ENCODE measurements around the gene RASSF7.
"Not testable (repeated sequence)": the region's sequence is repeated elsewhere in the genome, so short reads cannot be mapped to it uniquely, and the experiment has no call there.

Gene RASSF7, protein sequence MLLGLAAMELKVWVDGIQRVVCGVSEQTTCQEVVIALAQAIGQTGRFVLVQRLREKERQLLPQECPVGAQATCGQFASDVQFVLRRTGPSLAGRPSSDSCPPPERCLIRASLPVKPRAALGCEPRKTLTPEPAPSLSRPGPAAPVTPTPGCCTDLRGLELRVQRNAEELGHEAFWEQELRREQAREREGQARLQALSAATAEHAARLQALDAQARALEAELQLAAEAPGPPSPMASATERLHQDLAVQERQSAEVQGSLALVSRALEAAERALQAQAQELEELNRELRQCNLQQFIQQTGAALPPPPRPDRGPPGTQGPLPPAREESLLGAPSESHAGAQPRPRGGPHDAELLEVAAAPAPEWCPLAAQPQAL

DNA sequence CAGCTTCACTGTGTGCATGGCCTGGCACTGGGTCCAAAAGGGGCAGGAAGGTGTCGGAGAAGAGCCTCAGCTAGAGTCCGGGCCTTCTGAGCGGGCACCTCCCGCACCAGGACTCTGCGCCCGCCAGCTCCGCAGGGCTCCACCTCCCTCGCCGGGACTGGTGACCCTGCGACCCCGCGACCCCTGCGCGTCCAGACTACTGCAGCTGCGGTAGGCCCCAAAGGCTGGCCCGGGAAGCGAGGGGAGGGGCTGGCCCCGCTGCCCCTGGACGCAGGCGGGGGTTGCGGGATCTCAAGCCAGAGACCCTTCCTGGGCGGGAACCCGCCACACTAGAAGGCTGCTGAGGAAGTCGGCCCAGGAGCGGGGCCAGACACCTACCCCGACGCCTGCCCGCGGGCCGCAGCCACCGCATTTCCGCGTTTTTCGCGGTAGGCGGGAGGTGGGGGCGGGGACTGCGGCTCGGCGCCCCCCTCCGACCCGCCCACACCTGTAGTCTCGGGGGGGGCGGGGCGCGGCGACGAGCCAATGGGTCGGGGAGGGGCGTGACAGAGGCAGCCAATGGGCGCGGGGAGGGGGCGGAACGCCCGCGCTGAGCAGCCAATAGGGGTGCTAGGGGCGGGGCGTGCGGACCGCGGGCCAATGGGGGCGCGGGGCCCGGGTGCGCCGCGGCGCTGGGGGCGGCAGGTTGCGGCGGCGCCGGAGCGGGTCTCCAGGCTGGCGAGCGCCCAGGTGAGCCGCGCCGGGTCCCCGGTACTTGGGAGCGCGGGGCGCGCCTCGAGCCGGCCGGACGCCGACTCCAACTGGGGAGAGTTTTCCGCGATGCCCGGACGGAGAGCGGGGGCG, at the start of gene RASSF7, which contains the start of gene LMNTD2:
Gene RASSF7 (plus strand): TSS at position 666 of the 843 bp plus-strand sequence. CDS start 799 bp downstream, outside the sequence.
Gene LMNTD2 (minus strand): TSS at position 434 of the 843 bp plus-strand sequence. CDS start 22 bp downstream, at position 412.
- peak; percentile 90 to 93 for DNase-seq (ENCODE audit: low read depth in 2 of 2, low spot score in 1 of 2)

DNA sequence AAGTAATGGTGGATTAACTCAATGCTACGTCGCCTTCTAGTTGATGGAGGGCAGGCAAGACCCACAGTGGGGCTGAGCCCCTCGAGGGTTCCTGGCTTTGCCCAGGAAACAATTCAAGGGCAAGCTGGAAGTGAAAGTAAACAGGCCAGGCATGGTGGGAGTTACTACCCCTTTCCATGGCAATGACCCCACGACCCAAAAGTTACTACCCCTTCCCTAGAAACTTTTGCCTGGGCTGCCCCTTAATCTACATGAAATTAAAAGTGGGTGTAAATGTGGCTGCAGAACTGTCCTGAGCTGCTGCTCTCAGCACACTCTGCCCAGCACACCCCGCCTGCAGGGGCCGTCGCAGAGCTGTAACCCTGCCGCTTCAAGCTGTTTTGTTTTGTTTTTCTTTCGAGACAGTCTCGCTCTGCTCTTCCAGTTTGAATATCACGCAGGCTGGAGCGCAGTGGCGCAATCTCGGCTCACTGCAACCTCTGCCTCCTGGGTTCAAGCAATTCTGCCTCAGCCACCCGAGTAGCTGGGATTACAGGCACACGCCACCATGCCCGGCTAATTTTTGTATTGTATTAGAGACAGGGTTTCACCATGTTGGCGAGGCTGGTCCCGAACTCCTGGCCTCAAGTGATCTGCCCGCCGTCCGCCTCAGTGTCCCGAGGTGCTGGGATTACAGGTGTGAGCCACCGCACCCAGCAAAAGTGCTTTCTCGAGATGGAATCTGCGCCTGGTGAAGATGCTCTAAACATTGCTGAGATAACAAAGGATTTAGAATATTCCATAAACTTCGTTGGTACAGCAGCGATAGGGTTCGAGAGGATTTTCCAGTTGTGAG, 47.8 kb upstream of the RASSF7 start:
- DNase-seq (ENCODE audit: low read depth in 2 of 2, low spot score in 1 of 2), result no peak

DNA sequence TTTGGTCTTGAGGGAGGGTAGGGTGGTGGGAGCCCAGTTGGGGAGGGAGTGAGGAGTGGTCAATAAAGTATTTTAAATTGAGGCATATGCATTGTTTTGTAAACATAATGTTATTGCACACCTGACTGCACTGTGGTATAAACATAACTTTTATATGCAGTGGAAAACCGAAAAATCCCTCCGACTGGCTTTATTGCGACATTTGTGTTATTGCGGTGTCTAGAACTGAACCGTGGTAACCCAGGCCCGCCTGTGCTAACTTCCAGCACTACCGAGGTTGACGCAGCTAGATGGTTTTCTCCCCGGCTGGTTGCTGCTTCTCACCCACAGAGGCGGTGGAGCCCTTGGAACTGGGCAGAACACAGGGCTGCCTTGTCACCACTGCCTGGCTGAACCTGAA, 46.2 kb upstream of the RASSF7 start:
- no peak for DNase-seq (ENCODE audit: low read depth in 2 of 2, low spot score in 1 of 2)

DNA sequence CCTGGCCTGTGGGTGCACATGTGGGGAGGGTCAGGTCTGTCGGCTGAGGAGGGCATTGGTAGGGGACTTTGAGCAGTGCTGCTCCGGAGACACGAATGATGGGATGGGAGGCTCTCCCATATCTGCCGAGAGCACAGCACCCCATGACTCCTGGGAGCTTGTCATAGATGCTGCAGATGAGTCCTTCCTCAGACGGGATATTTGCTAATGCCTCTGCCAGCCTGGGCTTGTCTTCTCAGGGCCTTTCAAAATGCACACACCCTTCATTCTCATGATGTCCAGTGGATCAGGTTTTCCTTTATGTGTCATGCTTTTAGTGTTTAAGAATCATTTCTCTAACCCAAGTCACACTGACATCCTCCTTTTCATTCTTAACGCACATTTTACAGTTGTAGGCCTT, 45.6 kb upstream of the RASSF7 start:
- no peak for DNase-seq (ENCODE audit: low read depth in 2 of 2, low spot score in 1 of 2)

DNA sequence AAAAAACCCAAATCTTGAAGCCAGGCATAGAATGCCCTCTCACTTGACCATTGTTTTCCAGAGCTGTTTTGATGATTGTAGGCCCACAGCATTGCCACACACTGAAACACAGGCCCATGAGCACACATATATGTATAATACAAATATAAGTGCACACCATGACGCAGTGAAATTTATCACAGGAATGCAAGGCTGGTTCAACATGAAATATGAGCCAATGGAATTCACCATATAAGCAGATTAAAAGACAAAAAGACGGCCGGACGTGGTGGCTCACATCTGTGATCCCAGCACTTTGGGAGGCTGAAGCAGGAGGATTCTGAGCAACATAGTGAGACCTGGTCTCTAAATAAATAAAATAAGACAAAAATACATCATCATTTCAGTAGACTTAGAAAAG, 44.4 kb upstream of the RASSF7 start:
- DNase-seq (ENCODE audit: low read depth in 2 of 2, low spot score in 1 of 2), result no peak

DNA sequence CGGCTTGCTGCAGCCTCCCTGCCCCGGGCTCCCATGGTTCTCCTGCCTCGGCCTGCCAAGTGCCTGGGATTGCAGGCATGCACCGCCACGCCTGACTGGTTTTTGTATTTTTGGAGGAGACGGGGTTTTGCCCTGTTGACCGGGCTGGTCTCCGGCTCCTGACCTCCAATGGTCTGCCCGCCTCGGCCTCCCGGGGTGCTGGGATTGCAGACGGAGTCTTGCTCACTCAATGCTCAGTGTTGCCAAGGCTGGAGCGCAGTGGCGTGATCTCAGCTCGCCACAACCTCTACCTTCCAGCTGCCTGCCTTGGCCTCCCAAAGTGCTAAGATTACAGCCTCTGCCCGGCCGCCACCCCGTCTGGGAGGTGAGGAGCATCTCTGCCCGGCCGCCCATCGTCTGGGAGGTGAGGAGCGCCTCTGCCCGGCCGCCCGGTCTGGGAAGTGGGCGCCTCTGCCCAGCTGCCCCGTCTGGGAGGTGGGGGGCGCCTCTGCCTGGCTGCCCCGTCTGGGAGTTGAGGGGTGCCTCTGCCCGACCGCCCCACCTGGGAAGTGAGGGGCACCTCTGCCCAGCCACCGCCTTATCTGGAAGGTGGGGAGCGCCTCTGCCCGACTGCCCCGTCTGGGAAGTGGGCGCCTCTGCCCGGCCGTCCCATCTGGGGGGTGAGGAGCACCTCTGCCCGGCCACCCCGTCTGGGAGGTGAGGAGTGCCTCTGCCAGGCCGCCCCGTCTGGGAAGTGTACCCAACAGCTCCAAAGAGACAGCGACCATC, 43.7 kb upstream of the RASSF7 start:
- DNase-seq (ENCODE audit: low read depth in 2 of 2, low spot score in 1 of 2), result not testable (repeated sequence)

DNA sequence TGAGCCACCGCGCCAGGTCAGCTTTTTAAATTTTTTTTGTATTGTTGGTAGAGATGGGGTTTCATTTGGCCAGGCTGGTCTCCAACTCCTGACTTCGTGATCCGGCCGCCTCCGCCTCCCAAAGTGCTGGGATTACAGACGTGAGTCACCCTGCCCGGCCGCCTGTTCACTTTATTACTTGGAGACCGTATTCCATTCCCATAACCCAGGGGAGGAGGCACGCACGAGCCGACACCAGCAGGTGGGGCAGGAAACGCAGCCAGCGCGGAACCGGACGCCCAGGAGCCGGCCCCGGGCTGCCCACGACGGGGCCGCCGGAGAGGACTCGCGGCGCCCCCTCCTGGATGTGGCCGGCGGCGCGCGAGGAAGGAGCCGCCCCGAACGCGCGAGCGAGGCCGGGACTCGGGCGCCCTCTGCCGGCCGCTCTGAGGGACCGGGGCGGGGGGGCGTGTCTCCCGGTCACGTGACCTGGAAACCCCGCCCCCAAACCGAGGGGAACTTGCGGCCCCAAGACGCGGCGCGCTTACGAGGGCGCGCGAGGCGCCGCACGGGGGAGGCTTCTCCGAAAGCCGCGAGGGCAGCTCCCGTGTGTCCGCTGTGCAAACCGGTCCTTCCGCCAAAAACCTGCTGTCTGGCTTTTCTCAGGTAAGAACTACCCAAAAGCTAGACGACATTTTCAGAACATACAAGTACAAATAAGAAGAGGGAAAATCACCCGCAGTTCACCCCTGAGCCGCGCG, 42.1 kb upstream of the RASSF7 start:
- DNase-seq (ENCODE audit: low read depth in 2 of 2, low spot score in 1 of 2), result peak; percentile 79 to 80

DNA sequence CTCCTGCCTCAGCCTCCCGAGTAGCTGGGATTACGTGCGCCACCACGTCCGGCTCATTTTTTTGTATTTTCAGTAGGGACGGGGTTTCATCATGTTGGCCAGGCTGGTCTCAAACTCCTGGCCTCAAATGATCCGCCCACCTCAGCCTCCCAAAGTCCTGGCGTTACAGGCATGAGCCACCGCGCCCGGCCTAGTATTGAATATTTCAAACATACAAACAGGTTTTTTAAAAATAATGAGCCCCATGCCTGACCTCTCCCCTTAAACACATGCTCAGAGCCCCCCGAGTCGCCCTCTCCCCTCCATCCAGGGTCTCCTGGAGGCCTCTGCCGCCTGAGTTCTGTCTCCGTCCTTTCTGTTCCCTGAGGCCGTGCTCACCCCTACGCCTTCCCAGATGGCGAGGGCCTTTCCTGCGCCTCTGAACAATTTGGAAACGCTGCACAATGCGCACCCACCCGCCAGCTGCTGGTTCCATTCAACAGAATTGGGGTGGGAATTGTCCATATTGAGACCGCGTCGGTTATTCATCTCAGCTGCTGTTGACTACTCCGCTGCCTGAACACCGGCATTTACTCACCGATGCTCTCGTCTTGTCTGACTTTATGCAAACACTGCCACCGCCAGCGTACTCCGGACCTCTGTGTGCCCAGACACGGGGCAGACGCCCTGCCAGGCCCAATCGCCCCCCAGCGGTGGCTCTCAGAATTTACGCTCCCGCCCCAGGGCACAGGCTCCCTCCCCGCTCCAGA, 40.2 kb upstream of the RASSF7 start:
- DNase-seq (ENCODE audit: low read depth in 2 of 2, low spot score in 1 of 2), result no peak

DNA sequence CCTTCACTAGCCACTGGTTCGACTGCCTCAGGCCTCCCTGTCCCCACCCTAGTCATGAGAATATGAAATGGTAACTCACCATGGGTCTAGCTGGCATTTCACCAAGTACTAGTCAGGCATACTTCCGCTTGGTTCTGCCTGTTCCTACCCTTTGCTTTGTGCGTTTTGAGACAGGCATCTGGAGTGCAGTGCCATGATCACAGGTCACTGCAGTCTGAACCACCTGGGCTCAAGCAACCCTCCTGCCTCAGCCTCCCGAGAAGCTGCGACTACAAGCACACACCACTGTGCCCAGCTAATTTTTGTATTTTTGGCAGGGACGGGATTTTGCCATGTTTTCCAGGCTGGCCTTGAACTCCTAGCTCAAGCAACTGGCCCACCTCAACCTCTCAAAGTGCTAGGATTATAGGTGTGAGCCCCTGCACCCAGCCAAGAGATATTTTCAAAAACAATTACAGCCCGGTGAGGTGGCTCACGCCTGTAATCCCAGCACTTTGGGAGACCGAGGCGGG, 39.5 kb upstream of the RASSF7 start:
- DNase-seq (ENCODE audit: low read depth in 2 of 2, low spot score in 1 of 2), result no peak

DNA sequence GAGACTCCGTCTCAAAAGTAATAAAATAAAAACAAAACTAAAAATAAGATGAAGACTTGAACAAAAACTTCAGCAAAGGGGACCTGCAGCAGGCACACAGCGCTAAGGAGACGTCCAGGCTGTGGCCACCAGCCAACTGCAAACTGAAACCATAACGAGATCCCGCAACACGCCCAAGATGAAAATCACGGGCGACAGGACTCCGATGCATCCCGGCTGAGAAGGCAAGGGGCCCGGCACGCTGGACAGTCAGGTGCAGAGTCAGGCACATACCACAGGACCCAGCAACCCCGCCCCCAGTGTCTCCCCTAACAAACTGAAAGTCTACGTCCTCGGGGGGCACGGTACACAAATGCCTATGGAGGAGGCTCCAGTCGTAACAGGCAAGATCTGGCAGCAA, 34.6 kb upstream of the RASSF7 start:
- no peak for DNase-seq (ENCODE audit: low read depth in 2 of 2, low spot score in 1 of 2)

DNA sequence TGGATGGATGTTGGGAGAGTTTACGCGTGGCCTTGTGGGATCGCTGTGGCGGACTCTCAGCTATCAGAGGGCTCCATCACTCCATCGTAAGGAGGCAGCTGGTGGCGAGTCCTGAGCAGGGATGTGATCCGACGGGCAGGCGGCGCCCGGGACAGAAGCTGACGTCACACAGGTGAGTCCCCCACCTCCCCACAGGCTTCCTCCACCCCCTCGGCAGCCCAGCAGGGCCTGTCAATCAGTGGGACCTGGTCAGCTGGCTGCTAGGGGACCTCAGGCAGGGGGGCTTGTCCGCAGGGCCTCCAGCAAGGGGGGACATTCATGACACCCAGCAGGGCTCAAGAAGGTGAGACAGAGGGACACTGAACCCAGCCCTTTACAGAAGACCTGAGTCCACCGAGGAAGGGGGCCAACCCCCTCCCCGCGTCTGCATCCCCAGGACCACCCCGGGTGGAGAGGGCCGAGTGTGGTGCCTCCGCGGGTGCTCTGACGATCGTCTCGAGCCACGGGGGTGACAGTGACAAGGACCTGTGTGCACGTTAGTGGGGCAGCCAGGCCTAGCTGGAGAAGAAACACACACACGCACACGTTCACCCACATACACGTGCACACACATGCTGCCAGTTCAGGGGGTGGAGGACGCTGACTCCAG, 32.5 kb upstream of the RASSF7 start:
- DNase-seq (ENCODE audit: low read depth in 2 of 2, low spot score in 1 of 2), result no peak

DNA sequence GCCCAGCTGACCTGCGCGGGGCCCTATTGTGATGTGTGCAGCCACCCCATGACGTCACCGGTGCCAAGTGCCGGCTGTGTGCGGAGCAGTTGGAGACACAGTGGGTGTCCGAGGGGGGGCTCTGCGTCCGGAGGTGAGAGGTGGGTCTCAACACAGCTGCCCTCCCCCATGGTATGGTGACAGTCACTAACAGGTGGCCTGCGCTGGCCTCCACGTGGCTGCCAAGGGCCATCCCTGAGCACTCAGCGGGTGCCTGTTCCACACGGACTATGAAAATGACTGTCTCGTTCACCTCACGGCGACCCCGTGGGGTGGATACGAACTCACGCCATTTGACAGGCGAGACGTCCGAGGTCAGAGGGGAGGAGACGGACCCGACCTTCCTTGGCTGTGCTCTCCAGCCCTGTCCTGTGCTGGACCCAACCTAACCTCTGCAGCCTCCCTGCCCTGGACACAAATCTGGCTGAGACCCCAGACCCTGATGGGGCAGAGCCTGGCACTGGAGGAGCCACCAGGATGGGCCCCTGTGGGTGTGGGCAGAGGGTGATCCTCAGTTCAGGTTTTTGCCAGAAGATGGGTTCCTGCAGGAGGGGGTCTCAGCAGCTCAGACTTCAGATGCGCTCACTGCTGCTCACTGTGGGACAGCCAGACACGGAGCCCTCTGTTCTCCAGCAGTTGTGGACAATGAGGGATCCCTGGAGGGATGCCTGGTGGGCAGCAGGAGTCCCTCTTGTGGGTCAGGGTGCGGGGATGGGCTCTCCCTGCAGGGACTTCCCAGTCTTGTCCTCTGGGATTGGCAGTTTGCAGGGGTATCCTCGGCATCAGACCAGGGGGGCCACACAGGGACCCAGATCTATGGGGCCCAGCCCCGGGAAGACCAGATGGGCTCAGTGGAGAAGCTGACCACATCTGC, 31.7 kb upstream of the RASSF7 start:
- DNase-seq (ENCODE audit: low read depth in 2 of 2, low spot score in 1 of 2), result no peak

DNA sequence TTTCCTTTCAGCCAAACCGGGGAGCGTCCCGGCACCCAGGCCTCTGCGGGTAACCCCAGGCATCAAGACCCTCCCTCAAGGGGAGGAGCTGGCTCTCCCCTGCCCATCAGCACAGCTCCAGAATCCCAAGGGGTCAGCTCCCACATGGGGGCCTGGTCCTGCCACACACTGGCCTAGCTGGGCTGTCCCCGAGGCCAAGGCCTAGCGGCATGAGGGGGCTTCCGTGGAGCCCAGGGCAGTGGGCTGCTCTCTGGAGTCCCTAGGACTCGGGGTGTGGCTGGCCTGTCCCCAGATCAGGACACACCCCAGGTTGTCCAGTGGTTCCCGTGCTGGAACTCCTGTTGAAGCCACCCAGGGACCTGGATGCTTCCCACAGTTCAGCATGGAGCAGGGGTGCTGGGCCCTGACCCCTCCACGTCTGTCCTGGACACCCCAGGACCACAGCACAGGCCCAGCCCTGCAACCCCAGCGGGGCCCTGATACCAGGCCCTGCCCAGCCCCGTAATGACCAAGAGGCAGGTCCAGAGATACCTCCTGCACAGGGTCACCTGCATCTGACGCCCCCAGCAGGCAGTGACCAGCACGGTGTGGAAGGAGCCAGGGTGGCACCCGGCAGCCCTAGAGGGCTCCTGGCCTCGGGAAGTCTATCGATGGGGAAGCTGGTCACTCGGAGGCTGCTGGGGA, 30.9 kb upstream of the RASSF7 start:
- no peak for DNase-seq (ENCODE audit: low read depth in 2 of 2, low spot score in 1 of 2)

DNA sequence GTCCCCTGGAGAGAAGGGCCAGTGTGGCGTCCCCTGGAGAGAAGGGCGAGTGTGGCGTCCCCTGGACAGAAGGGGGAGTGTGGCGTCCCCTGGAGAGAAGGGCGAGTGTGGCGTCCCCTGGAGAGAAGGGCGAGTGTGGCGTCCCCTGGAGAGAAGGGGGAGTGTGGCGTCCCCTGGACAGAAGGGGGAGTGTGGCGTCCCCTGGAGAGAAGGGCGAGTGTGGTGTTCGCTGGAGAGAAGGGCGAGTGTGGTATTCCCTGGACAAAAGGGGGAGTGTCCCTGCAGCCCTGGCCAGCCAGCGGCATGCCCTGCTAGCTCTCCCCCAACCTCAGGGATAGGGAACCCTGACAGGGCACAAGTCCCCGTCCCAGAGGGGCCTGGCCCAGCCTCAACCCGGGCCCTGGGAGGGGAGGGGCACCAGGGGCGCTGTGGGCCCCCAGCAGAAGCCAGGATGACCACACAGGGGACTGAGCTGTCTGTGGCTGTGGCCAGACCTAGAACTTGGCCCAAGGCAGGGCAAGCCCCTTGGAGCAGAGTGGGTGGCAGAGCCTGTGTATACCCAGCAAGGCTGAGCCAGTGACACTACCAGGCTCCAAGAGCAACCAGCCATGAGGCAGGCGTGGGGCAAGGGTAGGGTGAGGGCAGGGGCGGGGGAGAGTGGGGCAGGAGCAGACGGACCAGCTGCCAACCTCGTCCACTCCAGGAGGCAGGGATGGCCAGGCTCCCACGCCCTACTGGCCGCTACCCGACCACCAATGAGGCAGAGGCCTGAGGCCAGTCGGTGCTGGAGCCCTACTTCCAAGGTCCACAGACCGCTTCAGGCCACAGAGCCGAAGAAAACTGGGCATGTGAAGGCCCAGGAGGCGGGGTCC, 29.6 kb upstream of the RASSF7 start:
- no peak for DNase-seq (ENCODE audit: low read depth in 2 of 2, low spot score in 1 of 2)

DNA sequence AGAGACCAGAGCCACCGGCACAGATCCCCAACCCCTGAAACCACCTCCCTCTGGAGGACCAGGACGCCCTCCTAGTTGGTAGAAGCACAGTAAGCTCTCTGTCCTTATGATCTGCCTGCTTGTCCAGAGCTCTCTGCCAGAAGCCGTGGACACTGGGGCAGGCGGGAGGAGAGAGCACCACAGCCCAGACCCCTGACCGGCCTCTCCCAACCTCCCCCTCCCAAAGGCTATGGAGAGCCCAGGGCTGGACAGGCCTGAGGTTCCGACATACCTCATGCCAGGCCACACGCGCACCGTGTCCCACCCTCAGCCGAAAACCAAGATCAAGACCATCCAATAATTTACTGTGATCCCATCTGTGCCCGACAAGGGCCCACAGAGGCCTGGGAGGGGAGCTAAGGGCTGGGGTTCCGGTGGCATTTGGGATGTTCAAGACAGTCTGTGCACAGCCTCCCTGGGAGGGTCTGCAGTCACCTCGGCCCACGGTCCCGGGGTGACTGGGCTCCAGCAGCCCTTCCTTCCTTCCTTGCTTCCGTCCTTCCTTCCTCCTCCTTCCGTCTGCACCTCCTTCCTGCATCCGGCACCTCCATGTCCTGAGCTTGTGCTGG, 28.7 kb upstream of the RASSF7 start:
- no peak for DNase-seq (ENCODE audit: low read depth in 2 of 2, low spot score in 1 of 2)

Data from stimulated activated CD8-positive, alpha-beta memory T cell treated with anti-CD3 and anti-CD28 coated beads, Interleukin-4, amount 100 ng/mL, for 1 hour (primary cell).